Measurements from ENCODE around the gene PHLPP1. TPM values are rescaled to one million over a fixed set of nuclear protein-coding genes. Genes with fewer than 3 reads are reported as not detected.

The PHLPP1 gene
- polyA plus RNA-seq, 2 of the 4 experiments (the other 2 are of a cell fraction), result 6.5 to 12.1 TPM

- TF ChIP-seq, protein P1, sequence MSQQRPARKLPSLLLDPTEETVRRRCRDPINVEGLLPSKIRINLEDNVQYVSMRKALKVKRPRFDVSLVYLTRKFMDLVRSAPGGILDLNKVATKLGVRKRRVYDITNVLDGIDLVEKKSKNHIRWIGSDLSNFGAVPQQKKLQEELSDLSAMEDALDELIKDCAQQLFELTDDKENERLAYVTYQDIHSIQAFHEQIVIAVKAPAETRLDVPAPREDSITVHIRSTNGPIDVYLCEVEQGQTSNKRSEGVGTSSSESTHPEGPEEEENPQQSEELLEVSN (IDR thresholded peaks at IDR 0.05; ENCODE audit: borderline replicate concordance, low read depth), result no peak
These were observed 284.1 kb downstream of the PHLPP1 start (continued) for GRCh38 chr18:62999392-62999791.

GRCh38 chr18:62999921-63000320, 284.6 kb downstream of the PHLPP1 start:
- WGBS (ENCODE audit: missing lambda C conversion rate), result 87% methylated on average over 5 of the region's 6 CpGs
- Histone ChIP-seq H3K27ac (no peak overlapping the region), H3K4me3 (no peak overlapping the region), H3K9me3 (no peaks in the 10 kb centered on the region), H3K4me1 (no peaks in the 10 kb centered on the region), H3K4me2 (no peak overlapping the region)
- DNase-seq (ENCODE audit: low read depth in 1 of 2, low spot score in 1 of 2) (no peak), ATAC-seq (no peak), FAIRE-seq (no peak)
- ChIA-PET CTCF (interaction anchor here (1.1 to 1.5 kb wide), 4 partner anchors 16 to 414 kb away, joined by 3 to 5 read pairs (median 3); no protein-coding TSS in a partner anchor), POLR2A (no interaction called here)
- TF ChIP-seq FOSL2 (IDR thresholded peaks at IDR 0.05) (no peak), FOSL2 (CRISPR knock-in tag; IDR thresholded peaks at IDR 0.05) (no peak), HOXB5 (CRISPR knock-in tag; IDR thresholded peaks at IDR 0.05) (no peak), MYC (IDR thresholded peaks at IDR 0.05; ENCODE audit: borderline replicate concordance, low read length) (no peak), HDAC2 (IDR thresholded peaks at IDR 0.05) (no peak), ESRRA (IDR thresholded peaks at IDR 0.05; ENCODE audit: borderline replicate concordance, low read length) (no peak), FOSB (CRISPR knock-in tag; IDR thresholded peaks at IDR 0.05) (no peak), EP300 (IDR thresholded peaks at IDR 0.05) (no peak)
- TF ChIP-seq, protein P2, sequence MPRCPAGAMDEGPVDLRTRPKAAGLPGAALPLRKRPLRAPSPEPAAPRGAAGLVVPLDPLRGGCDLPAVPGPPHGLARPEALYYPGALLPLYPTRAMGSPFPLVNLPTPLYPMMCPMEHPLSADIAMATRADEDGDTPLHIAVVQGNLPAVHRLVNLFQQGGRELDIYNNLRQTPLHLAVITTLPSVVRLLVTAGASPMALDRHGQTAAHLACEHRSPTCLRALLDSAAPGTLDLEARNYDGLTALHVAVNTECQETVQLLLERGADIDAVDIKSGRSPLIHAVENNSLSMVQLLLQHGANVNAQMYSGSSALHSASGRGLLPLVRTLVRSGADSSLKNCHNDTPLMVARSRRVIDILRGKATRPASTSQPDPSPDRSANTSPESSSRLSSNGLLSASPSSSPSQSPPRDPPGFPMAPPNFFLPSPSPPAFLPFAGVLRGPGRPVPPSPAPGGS (IDR thresholded peaks at IDR 0.05), result no peak
- TF ChIP-seq, protein P3, sequence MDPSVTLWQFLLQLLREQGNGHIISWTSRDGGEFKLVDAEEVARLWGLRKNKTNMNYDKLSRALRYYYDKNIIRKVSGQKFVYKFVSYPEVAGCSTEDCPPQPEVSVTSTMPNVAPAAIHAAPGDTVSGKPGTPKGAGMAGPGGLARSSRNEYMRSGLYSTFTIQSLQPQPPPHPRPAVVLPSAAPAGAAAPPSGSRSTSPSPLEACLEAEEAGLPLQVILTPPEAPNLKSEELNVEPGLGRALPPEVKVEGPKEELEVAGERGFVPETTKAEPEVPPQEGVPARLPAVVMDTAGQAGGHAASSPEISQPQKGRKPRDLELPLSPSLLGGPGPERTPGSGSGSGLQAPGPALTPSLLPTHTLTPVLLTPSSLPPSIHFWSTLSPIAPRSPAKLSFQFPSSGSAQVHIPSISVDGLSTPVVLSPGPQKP (IDR thresholded peaks at IDR 0.05; ENCODE audit: low read depth, low read length), result no peak

DNA sequence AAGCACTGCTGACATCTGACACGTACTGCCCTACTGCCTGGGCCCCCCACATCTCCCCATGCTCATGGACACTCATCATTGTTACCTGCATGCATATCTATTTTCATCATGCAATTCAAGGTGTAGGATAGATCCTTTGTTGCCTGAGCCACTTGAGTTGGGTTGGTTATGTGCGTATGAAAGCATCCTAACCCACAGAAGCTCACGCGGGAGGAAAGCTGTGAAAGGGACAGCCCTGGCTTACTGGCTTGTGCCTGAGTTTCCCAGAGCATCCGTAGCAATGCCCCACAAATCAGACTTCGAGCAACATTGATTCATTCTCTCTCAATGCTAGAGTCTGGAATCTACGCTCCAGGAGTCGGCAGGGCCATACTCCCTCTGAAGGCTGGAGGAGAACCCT, 285.5 kb downstream of the PHLPP1 start:
- ChIA-PET CTCF (interaction anchor here (1.1 to 1.2 kb wide), 3 partner anchors 16 to 414 kb away, joined by 3 read pairs; no protein-coding TSS in a partner anchor), POLR2A (no interaction called here)
- Histone ChIP-seq H3K4me2 (no peak overlapping the region), H3K27ac (no peak overlapping the region), H3K4me1 (no peaks in the 10 kb centered on the region), H3K4me3 (no peak overlapping the region), H3K9me3 (no peaks in the 10 kb centered on the region)
- WGBS (ENCODE audit: missing lambda C conversion rate), result 68% methylated on average over 8 of the region's 8 CpGs
- TF ChIP-seq FOSL2 (IDR thresholded peaks at IDR 0.05), result no peak
- no peak for TF ChIP-seq FOSL2 (CRISPR knock-in tag; IDR thresholded peaks at IDR 0.05)
- TF ChIP-seq ZFP36 (IDR thresholded peaks at IDR 0.05; ENCODE audit: borderline replicate concordance, partially characterized antibody), result no peak
- TF ChIP-seq CHD2 (IDR thresholded peaks at IDR 0.05; ENCODE audit: low read length, partially characterized antibody), result no peak
- TF ChIP-seq CTCF (IDR thresholded peaks at IDR 0.05), result no peak
- DNase-seq (ENCODE audit: low read depth in 1 of 2, low spot score in 1 of 2), result no peak
- FAIRE-seq, result no peak
- ATAC-seq, result no peak

DNA sequence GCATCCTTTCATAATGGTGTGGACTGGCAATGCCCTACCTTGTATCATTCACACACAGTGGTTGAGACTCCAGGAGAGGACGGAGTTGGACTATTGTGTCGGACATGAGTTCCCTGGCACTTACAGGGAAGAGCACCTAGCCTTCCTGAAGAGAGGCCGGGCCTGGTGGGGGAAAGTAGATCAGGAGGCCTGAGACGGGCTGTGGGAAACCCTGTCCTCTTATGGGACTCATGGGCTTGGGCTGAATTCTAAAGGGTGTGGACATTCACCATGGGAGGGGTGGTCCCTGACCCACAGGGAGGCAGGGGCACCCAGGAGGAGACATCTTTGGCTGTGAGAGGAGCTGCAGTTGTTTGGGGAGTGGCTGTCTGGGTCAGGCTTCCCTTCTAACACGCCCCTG, 286.5 kb downstream of the PHLPP1 start:
- no peaks in the 10 kb centered on the region for H3K9me3 ChIP-seq
- no peak overlapping the region for H3K4me3 ChIP-seq
- no peak overlapping the region for H3K4me2 ChIP-seq
- H3K27ac ChIP-seq, result no peak overlapping the region
- ATAC-seq (no peak), DNase-seq (ENCODE audit: low read depth in 1 of 2, low spot score in 1 of 2) (no peak), FAIRE-seq (no peak)
- ChIA-PET CTCF (no interaction called here), POLR2A (no interaction called here)
- no peak for TF ChIP-seq ZC3H11A (IDR thresholded peaks at IDR 0.05)
- TF ChIP-seq RAD21 (conservative IDR thresholded peaks at IDR 0.05 in 1 of 2, IDR thresholded peaks at IDR 0.05 in 1 of 2), result no peak
- no peak for TF ChIP-seq PHF8 (IDR thresholded peaks at IDR 0.05; ENCODE audit: borderline replicate concordance, low read depth)
- no peak for TF ChIP-seq MAX (IDR thresholded peaks at IDR 0.05)
- TF ChIP-seq, protein P4, sequence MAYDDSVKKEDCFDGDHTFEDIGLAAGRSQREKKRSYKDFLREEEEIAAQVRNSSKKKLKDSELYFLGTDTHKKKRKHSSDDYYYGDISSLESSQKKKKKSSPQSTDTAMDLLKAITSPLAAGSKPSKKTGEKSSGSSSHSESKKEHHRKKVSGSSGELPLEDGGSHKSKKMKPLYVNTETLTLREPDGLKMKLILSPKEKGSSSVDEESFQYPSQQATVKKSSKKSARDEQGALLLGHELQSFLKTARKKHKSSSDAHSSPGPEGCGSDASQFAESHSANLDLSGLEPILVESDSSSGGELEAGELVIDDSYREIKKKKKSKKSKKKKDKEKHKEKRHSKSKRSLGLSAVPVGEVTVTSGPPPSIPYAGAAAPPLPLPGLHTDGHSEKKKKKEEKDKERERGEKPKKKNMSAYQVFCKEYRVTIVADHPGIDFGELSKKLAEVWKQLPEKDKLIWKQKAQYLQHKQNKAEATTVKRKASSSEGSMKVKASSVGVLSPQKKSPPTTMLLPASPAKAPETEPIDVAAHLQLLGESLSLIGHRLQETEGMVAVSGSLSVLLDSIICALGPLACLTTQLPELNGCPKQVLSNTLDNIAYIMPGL (CRISPR knock-in tag; IDR thresholded peaks at IDR 0.05; ENCODE audit: borderline replicate concordance), result no peak
- TF ChIP-seq RCOR1 (IDR thresholded peaks at IDR 0.05; ENCODE audit: low read depth, low read length), result no peak
- no peak for TF ChIP-seq KDM1A (IDR thresholded peaks at IDR 0.05; ENCODE audit: low read depth)
- no peak for TF ChIP-seq HOXA7 (CRISPR knock-in tag; IDR thresholded peaks at IDR 0.05)
- no peak for TF ChIP-seq TP53 (CRISPR knock-in tag; IDR thresholded peaks at IDR 0.05)
- TF ChIP-seq RARB (CRISPR knock-in tag; IDR thresholded peaks at IDR 0.05), result no peak
- H3K4me1 ChIP-seq, result no peaks in the 10 kb centered on the region
- whole genome bisulfite sequencing (ENCODE audit: missing lambda C conversion rate), result 58% methylated on average over 3 of the region's 5 CpGs
